ENCODE results near the gene FSD1. TPM values are rescaled to one million over a fixed set of nuclear protein-coding genes. Genes with fewer than 3 reads are reported as not detected.

Gene FSD1
- total and polyA plus RNA-seq, 9 of the 15 experiments (the other 6 are each of a cell fraction or from before 2014, with no cell fraction given) = 0.11 to 1.9 (median 0.94) TPM; not detected in 1

DNA sequence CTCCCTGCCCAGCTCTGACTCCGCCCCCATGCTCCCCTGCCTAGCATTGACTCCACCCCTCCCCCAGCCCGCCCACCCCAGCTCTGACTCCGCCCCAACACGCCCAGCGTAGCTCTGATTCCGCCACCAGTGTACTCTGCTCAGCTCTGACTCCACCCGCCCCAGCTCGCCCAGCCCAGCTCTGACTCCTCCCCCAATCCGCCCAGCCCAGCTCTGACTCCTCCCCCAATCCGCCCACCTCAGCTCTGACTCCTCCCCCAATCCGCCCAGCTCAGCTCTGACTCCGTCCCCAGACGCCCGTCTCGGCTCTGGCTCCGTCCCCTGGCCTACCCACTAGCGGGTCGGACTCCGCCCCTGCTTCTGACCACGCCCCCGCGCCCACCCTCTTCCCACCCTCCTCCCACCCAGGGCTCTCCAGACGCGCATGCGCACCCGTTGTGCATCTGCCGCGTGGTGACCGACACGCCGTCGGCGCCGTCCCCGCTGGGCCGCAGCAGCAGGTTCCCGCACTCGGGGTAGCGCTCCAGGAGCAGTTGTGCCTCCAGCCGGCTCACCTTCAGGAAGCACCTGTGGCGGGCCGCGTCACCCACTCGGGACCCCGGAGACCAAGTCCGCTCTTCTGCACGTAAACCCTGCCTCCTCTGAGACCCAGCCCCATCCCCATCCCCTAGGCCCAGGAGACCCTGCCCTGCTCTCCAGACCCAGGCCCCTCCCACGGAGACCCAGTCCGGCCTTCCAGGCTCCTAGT, 24.0 kb downstream of the FSD1 start:
- Histone ChIP-seq H3K9me1 (ENCODE audit: control insufficient read depth, insufficient read depth, low read length) (no peaks in the 10 kb centered on the region), H3K79me2 (ENCODE audit: control insufficient read depth, insufficient read depth, low read length) (peaks cover 19% of the 10 kb centered on the region), H3K36me3 (ENCODE audit: control insufficient read depth, insufficient read depth, low read length) (peaks cover 4% of the 10 kb centered on the region), H3K4me1 (replicated peaks in 1 of 2; ENCODE audit: control insufficient read depth in 2 of 2, insufficient read depth in 2 of 2, low read length in 2 of 2) (peaks cover 2 to 47% of the 10 kb centered on the region in 2 experiments; a peak in 3 of 5 replicates), H4K20me1 (replicated peaks; ENCODE audit: control insufficient read depth, insufficient read depth, low read length) (peaks cover 7% of the 10 kb centered on the region; the same call in 1 of the 2 replicates), H3K27ac (ENCODE audit: extremely low read depth, low read depth, low read length) (peak overlapping the region; percentile 84), H3K27me3 (ENCODE audit: control insufficient read depth in 2 of 2, insufficient read depth in 2 of 2, low read length in 2 of 2) (no peaks in the 10 kb centered on the region; a peak in 1 of 5 replicates), H3K4me3 (peak overlapping the region; percentile 74), H2AFZ (ENCODE audit: low read depth, low read length) (peak overlapping the region; percentile 95), H3K4me2 (ENCODE audit: insufficient read depth, low read length) (peak overlapping the region; percentile 93), H3K9ac (ENCODE audit: insufficient read depth in 1 of 2, low read depth in 2 of 2, low read length in 2 of 2) (peak overlapping the region; percentile 79 to 99), H3K9me3 (replicated peaks; ENCODE audit: control insufficient read depth, insufficient read depth, low read depth, low read length) (no peaks in the 10 kb centered on the region)
- in situ Hi-C loops (cut with MboI) = no loop called here
- DNase-seq (ENCODE audit: extremely low read depth in 1 of 4, low spot score in 3 of 4) = peak; percentile 95 to 97 (median 96)
- CTCF ChIA-PET (ENCODE audit: low intra/inter-chr PET ratio) = no interaction called here
- under 1% methylated on average over 44 of the region's 49 CpGs for WGBS (ENCODE audit: insufficient coverage, low coverage, missing lambda C conversion rate)
- no TSS peak for BruUV-seq (replicated peaks)
- POLR2A ChIA-PET = interaction anchor here (0.8 to 1.4 kb wide), 4 partner anchors 9 to 47 kb away, joined by 4 to 7 read pairs (median 6); partner anchors contain the start of gene MPND
- no peak for FAIRE-seq
- intact Hi-C loops (cut with micrococcal nuclease) = no loop called here
- ATAC-seq = peak; percentile 82
- TF ChIP-seq CBX8 (IDR thresholded peaks at IDR 0.05; ENCODE audit: borderline replicate concordance, extremely low read depth, low read depth, low read length, poor library complexity, severe bottlenecking) (no peak), KDM2B (CRISPR knock-in tag; IDR thresholded peaks at IDR 0.05) (no peak), ZNF668 (CRISPR knock-in tag; IDR thresholded peaks at IDR 0.05) (no peak), ZNF232 (CRISPR knock-in tag; IDR thresholded peaks at IDR 0.05) (no peak), SMAD1 (IDR thresholded peaks at IDR 0.05; ENCODE audit: low read depth, low read length, partially characterized antibody) (peak; percentile 55), SIN3A (IDR thresholded peaks at IDR 0.05; ENCODE audit: borderline replicate concordance in 2 of 2, control insufficient read depth in 1 of 2, low read depth in 2 of 2, low read length in 2 of 2) (peak; percentile 66 to 88; a peak in 3 of 4 replicates), ETV5 (CRISPR knock-in tag; IDR thresholded peaks at IDR 0.05; ENCODE audit: low read depth) (peak; percentile 70; the same call in 1 of the 2 replicates), LARP7 (IDR thresholded peaks at IDR 0.05) (no peak)
- TF ChIP-seq, protein P1, sequence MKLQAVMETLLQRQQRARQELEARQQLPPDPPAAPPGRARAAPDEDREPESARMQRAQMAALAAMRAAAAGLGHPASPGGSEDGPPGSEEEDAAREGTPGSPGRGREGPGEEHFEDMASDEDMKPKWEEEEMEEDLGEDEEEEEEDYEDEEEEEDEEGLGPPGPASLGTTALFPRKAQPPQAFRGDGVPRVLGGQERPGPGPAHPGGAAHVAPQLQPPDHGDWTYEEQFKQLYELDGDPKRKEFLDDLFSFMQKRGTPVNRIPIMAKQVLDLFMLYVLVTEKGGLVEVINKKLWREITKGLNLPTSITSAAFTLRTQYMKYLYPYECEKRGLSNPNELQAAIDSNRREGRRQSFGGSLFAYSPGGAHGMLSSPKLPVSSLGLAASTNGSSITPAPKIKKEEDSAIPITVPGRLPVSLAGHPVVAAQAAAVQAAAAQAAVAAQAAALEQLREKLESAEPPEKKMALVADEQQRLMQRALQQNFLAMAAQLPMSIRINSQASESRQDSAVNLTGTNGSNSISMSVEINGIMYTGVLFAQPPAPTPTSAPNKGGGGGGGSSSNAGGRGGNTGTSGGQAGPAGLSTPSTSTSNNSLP (IDR thresholded peaks at IDR 0.05; ENCODE audit: borderline replicate concordance, low read depth, low read length) = no peak
- TF ChIP-seq, protein P2, sequence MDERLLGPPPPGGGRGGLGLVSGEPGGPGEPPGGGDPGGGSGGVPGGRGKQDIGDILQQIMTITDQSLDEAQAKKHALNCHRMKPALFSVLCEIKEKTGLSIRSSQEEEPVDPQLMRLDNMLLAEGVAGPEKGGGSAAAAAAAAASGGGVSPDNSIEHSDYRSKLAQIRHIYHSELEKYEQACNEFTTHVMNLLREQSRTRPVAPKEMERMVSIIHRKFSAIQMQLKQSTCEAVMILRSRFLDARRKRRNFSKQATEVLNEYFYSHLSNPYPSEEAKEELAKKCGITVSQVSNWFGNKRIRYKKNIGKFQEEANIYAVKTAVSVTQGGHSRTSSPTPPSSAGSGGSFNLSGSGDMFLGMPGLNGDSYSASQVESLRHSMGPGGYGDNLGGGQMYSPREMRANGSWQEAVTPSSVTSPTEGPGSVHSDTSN (CRISPR knock-in tag; IDR thresholded peaks at IDR 0.05; ENCODE audit: low read depth) = no peak
- TF ChIP-seq, protein P2 (tag; conservative IDR thresholded peaks at IDR 0.05; ENCODE audit: low read depth) = no peak
- TF ChIP-seq, protein P3, sequence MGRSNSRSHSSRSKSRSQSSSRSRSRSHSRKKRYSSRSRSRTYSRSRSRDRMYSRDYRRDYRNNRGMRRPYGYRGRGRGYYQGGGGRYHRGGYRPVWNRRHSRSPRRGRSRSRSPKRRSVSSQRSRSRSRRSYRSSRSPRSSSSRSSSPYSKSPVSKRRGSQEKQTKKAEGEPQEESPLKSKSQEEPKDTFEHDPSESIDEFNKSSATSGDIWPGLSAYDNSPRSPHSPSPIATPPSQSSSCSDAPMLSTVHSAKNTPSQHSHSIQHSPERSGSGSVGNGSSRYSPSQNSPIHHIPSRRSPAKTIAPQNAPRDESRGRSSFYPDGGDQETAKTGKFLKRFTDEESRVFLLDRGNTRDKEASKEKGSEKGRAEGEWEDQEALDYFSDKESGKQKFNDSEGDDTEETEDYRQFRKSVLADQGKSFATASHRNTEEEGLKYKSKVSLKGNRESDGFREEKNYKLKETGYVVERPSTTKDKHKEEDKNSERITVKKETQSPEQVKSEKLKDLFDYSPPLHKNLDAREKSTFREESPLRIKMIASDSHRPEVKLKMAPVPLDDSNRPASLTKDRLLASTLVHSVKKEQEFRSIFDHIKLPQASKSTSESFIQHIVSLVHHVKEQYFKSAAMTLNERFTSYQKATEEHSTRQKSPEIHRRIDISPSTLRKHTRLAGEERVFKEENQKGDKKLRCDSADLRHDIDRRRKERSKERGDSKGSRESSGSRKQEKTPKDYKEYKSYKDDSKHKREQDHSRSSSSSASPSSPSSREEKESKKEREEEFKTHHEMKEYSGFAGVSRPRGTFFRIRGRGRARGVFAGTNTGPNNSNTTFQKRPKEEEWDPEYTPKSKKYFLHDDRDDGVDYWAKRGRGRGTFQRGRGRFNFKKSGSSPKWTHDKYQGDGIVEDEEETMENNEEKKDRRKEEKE (IDR thresholded peaks at IDR 0.05; ENCODE audit: borderline replicate concordance in 1 of 2, control insufficient read depth in 1 of 2, low read depth in 2 of 2, low read length in 1 of 2) = no peak
